Pancreas (tissue), 10 donors: Measurements from ENCODE around the gene CUX1. TPM values are rescaled to one million over a fixed set of nuclear protein-coding genes. Genes with fewer than 3 reads are reported as not detected.

Experiments
- ATAC-seq, 4 donors: fragments of 200-7000 bp; cut with Tn5 transposase; one replicate each; pipeline versions ENCODE4 v1.8.0 to v1.9.1; 2020; ENCODE audit warnings: mild to moderate bottlenecking in 4 of 4, moderate library complexity in 4 of 4
- DNase-seq, 6 donors: peaks; one replicate each; pipeline ENCODE4 v3.0.0-alpha.2; 2020
- FAIRE-seq: peaks from 2 replicates; lab custom pipeline; 2012; peaks lifted over from hg19 to GRCh38; lab: Jason Lieb, UNC
- H3K27ac ChIP-seq, 4 donors: fragments of 200-600 bp; sonication (generic); 1 replicate in 3 of 4; 2 replicates in 1 of 4; pipeline versions ENCODE4 v1.5.0 to v1.8.0; 2020
- H3K27me3 ChIP-seq, 4 donors: fragments of 200-600 bp; one replicate each; pipeline ENCODE4 v1.8.0; 2021
- H3K36me3 ChIP-seq, 3 donors: fragments of 200-600 bp; sonication (generic) in 1 of 3; one replicate each; pipeline versions ENCODE4 v1.5.0 to v1.8.0; 2020 to 2021
- H3K4me1 ChIP-seq, 3 donors: fragments of 200-600 bp; one replicate each; pipeline ENCODE4 v1.8.0; 2021
- H3K4me3 ChIP-seq, 4 donors: fragments of 200-600 bp; sonication (generic) in 2 of 4; one replicate each; pipeline versions ENCODE4 v1.5.0 to v1.8.0; 2020 to 2021
- H3K9me3 ChIP-seq, 4 donors: fragments of 200-600 bp; one replicate each; pipeline ENCODE4 v1.8.0; 2021
- WGBS, 2 donors: extraction: QIAGEN DNeasy Blood & Tissue Kit; methylation state at CpG; one replicate each; pipeline ENCODE4 v1.1.7; 2013; 5-methylcytosine and 5-hydroxymethylcytosine counted together
- intact Hi-C, 3 donors: fragments of 100-400 bp; cut with DNase I; formaldehyde crosslinking; loops; one replicate each; pipeline versions ENCODE4 v1.11.1 to v1.14.2; 2022
- polyA plus RNA-seq, 2 donors: library from polyadenylated mRNA; stranded (reverse); fragments of 200-250 nt; gene quantifications; one replicate each; pipeline ENCODE4 v1.2.3, GENCODE V29; 2013
- total RNA-seq, 6 donors: library from RNA; stranded (reverse); fragmentation: NEBNext Ultra II Directional in 4 of 6; extraction: Animal tissue kit (Norgen Biotek cat#: 25700) in 4 of 6; gene quantifications; one replicate each; pipeline versions ENCODE4 v1.2.1 to v1.2.4, GENCODE V29; 2021 to 2023
- TF ChIP-seq, protein P1 (sequence below), 4 donors: fragments of 200-600 bp; sonication (generic) in 3 of 4; IDR thresholded peaks; one replicate each; pipeline versions ENCODE4 v1.5.0 to v1.8.0; 2021; ENCODE audit warnings: antibody characterized with exemption in 4 of 4
- donor health status: healthy with polysubstance abuse.
- donor health status: DM: no; HTN: no; CAD: no; lungs with moderate emphysema.
- donor health status: DM: no; HTN: no; CAD: no.
- donor health status: control.
- donor health status: control.
- donor health status: Bipolar disorder and iron deficiency.
- donor health status: DM: yes; HTN: yes; CAD: no.
- donor health status: DM: no; HTN: no; CAD: no.
- donor health status: DM: no; HTN: no; CAD: no.
- donor health status: DM: yes; HTN: yes; CAD: no.

The CUX1 gene
- total and polyA plus RNA-seq, 8 donors: 18.9 to 61.2 (median 45.1) TPM

DNA sequence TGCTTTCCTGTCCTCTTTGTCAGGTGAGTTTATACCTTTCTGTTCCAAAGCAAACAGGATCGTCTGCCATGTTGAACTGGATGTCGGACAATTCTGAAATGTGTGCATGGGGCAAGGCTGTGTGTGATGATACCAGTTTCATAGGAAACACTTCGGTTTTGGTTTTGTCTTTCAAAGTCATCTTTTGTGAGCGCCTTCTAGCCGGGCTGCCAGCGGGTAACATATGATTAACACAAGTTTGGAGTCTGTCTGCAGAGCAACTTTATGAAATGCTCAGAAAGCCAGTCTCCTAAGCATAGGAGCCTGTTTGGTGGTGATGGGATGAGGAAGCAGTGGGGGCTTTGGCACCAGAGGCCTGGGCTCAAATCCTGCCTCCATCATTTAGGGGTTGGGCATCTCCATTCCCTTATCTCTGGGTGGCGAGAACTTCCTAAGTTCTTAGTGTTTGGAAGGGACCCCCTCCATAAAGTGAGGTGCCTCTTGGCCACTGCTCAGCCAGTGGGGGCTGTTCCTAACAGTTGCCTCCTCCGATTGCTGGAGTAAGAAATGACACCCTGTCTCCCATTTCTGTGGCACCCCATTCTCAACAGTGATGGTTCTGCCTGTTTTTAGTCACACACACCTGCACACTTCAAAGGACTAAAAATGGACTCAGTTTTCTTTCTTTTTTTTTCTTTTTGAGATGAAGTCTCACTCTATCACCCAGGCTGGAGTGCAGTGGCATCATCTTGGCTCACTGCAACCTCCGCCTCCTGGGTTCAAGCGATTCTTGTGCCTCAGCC is 36.8 kb downstream of the CUX1 start:
- ATAC-seq: no peak
- WGBS, 2 donors: 92 to 94% methylated on average over 10 of the region's 10 CpGs

GRCh38 chr7:101856473-101857357 is 39.3 kb downstream of the CUX1 start:
- Histone ChIP-seq H3K4me1 (peaks cover 0 to 22% (median 11%) of the 10 kb centered on the region in 3 donors), H3K4me3 (peak overlapping the region in 2 of 4 donors; percentile 5 to 28), H3K27ac (peak overlapping the region in 3 of 4 donors; percentile 7 to 82 (median 74)), H3K36me3 (no peaks in the 10 kb centered on the region), H3K9me3 (no peaks in the 10 kb centered on the region), H3K27me3 (no peaks in the 10 kb centered on the region)
- FAIRE-seq (peak; percentile 49), ATAC-seq (peak; percentile 87 to 92 (median 90)), DNase-seq (peak; percentile 78 to 93 (median 88))
- 43 to 54% methylated on average over 33 of the region's 33 CpGs for WGBS, 2 donors
- TF ChIP-seq, protein P1, sequence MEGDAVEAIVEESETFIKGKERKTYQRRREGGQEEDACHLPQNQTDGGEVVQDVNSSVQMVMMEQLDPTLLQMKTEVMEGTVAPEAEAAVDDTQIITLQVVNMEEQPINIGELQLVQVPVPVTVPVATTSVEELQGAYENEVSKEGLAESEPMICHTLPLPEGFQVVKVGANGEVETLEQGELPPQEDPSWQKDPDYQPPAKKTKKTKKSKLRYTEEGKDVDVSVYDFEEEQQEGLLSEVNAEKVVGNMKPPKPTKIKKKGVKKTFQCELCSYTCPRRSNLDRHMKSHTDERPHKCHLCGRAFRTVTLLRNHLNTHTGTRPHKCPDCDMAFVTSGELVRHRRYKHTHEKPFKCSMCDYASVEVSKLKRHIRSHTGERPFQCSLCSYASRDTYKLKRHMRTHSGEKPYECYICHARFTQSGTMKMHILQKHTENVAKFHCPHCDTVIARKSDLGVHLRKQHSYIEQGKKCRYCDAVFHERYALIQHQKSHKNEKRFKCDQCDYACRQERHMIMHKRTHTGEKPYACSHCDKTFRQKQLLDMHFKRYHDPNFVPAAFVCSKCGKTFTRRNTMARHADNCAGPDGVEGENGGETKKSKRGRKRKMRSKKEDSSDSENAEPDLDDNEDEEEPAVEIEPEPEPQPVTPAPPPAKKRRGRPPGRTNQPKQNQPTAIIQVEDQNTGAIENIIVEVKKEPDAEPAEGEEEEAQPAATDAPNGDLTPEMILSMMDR (IDR thresholded peaks at IDR 0.05): peak in 2 of 4 donors; percentile 20 to 33
- intact Hi-C loops: no loop called here

More for the DNA sequence above, 36.8 kb downstream of the CUX1 start:
- FAIRE-seq (no peak), DNase-seq (no peak)
- H3K9me3 ChIP-seq: no peaks in the 10 kb centered on the region
- no peak overlapping the region for H3K4me3 ChIP-seq
- H3K27ac ChIP-seq: no peak overlapping the region
- TF ChIP-seq, protein P1 (IDR thresholded peaks at IDR 0.05): no peak
- peaks cover 0 to 18% (median 8%) of the 10 kb centered on the region in 3 donors for H3K4me1 ChIP-seq
- no peaks in the 10 kb centered on the region for H3K27me3 ChIP-seq
- no peaks in the 10 kb centered on the region for H3K36me3 ChIP-seq
- intact Hi-C loops: no loop called here

DNA sequence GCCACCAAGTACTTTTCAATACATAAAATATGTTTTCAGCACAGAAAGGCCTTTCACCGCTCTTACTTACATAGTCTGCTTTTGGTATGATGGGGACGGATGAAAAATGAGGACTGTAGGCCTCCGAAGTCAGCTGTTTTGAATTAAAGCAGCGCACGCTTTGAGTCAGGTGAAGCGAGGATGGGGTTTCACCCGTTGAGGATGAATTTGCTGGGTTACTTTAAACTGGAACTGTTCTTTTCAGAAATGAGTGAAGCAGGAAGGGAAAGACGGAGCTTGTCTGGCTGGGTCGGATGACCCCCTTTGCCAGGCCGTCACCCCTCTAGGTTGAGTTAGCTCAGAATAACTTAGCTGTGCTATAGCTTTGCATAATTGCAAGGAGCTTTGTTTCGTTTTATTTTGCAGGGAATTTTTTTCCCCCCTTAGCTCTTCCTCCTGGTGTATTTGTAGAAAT is 40.0 kb downstream of the CUX1 start:
- TF ChIP-seq, protein P1 (IDR thresholded peaks at IDR 0.05): no peak
- no peak for DNase-seq
- Histone ChIP-seq H3K4me1 (peaks cover 0 to 22% (median 11%) of the 10 kb centered on the region in 3 donors), H3K27me3 (no peaks in the 10 kb centered on the region), H3K36me3 (no peaks in the 10 kb centered on the region), H3K27ac (peak overlapping the region in 2 of 4 donors; percentile 74 to 82), H3K9me3 (no peaks in the 10 kb centered on the region), H3K4me3 (peak overlapping the region in 1 of 4 donors; percentile 28)
- FAIRE-seq: no peak
- WGBS, 2 donors: 90 to 91% methylated on average over 11 of the region's 11 CpGs
- intact Hi-C loops: no loop called here
- no peak for ATAC-seq

DNA sequence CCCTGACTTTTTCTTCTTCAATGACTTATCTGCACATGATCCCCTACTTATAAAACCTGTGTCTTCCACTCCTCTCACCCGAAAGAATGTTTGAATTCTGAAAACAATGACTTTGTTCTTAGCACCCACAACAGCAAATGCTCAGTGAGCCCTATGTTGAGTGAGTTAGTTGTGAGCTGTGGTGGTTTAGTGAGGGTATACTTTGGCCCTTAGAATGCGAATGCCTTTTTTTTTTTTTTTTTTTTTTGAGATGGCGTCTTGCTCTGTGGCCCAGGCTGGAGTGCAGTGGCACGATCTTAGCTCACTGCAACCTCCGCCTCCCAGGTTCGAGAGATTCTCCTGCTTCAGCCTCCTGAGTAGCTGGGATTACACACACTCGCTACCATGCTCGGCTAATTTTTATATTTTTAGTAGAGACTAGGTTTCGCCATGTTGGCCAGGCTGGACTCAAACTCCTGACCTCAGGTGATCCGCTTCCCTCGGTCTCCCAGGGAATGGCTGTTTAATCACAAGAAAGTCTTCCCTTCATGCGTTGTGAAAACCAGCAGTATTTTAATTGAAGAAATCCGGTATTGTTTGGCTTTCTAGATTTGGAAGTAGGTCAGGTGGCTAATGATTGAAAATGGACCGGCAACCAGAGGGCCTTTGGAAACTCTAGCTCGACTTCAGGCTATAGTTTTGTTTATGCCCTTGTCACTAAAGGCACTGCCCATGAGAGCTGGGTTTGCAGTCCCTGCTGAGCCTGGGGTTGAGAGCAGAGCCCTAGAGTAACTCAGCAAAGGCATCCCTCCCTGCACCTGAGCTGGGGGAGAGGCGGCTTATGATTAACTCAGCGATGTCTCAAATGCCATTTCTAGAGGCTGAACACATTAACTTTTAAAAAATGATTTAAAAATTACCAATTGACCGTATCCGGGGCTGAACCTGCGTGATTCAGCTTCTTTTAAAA is 41.3 kb downstream of the CUX1 start:
- peak; percentile 30 to 63 (median 46) for ATAC-seq
- no peaks in the 10 kb centered on the region for H3K9me3 ChIP-seq
- intact Hi-C loops: no loop called here
- H3K4me1 ChIP-seq: peaks cover 0 to 22% (median 11%) of the 10 kb centered on the region in 3 donors
- TF ChIP-seq, protein P1 (IDR thresholded peaks at IDR 0.05): no peak
- no peak overlapping the region for H3K4me3 ChIP-seq
- peak in 2 of 6 donors; percentile 22 to 39 for DNase-seq
- H3K27ac ChIP-seq: peak overlapping the region in 2 of 4 donors; percentile 6 to 69
- FAIRE-seq: no peak
- 54 to 56% methylated on average over 20 of the region's 20 CpGs for WGBS, 2 donors
- no peaks in the 10 kb centered on the region for H3K36me3 ChIP-seq
- no peaks in the 10 kb centered on the region for H3K27me3 ChIP-seq
